SH-SY5Y (cell line): Measurements from ENCODE around the gene TBX15.

Experiments used
- GATA2 ChIP-seq: IDR thresholded peaks from 2 replicates; pipeline ENCODE4 v1.6.1; 2011; ENCODE audit warnings: mild to moderate bottlenecking, low read depth, low read length
- GATA3 ChIP-seq: IDR thresholded peaks from 2 replicates; pipeline ENCODE4 v1.6.1; 2011; ENCODE audit warnings: low read depth, mild to moderate bottlenecking, low read length, moderate library complexity

DNA sequence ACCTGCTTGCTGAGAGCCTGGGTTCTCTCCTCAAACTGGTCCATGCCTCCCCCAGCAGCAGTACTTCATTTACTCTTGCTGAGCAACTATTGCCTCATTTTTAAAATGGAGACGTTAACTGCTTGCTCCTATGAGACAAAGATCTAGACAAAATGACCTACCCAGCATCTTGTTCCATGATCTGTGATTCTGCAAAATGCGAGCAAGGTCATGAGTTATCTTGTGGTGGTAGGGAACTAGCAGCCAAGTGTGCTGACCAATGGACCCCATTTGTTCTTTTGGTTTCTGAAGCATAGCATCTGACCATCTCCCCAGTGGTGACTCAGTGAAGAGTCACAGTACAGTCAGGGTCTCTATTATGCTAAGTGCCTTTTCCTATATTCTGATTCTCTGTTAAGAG is 40.4 kb downstream of the TBX15 start:
- TF ChIP-seq GATA2 (no peak), GATA3 (no peak)
